ENCODE data around the gene POLE.

POLE gene

DNA sequence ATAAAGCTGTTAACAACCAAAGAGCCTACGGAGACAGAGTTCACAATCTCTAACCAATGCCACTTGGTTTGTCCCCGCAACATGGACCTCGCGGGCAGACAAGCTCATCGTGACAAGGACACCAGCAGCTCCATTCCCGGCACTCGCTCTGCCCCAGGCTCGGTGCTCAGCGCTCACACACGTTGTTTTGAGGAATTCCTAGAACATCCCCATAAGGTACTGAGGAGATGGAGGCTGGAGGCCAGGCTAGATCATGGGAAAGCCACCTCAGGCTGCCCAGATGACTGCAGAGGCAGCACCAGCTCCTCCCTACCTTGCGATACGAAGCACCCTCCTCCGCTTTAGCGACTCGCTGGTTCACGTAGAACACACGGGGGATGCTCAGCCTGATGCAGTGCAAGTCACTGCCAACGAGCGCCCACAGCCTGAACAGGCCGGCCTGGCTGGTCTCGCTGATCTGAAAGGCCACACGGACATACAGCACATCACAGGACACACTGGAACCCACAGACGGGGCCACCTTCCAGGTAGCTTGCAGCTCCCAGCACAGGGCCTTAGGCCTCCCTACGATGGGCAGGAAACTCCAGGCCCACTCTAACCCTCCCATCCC lies 38.4 kb downstream of the POLE start:
- no peak overlapping the region for H3K4me3 ChIP-seq (ENCODE audit: low read depth, low read length)
- TF ChIP-seq, protein P1, sequence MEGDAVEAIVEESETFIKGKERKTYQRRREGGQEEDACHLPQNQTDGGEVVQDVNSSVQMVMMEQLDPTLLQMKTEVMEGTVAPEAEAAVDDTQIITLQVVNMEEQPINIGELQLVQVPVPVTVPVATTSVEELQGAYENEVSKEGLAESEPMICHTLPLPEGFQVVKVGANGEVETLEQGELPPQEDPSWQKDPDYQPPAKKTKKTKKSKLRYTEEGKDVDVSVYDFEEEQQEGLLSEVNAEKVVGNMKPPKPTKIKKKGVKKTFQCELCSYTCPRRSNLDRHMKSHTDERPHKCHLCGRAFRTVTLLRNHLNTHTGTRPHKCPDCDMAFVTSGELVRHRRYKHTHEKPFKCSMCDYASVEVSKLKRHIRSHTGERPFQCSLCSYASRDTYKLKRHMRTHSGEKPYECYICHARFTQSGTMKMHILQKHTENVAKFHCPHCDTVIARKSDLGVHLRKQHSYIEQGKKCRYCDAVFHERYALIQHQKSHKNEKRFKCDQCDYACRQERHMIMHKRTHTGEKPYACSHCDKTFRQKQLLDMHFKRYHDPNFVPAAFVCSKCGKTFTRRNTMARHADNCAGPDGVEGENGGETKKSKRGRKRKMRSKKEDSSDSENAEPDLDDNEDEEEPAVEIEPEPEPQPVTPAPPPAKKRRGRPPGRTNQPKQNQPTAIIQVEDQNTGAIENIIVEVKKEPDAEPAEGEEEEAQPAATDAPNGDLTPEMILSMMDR (IDR thresholded peaks at IDR 0.05; ENCODE audit: low read depth, low read length): no peak
- DNase-seq (ENCODE audit: low read depth, low spot score): no peak
- in situ Hi-C loops (cut with HindIII; ENCODE audit: low sequenced_read_pairs): no loop called here

DNA sequence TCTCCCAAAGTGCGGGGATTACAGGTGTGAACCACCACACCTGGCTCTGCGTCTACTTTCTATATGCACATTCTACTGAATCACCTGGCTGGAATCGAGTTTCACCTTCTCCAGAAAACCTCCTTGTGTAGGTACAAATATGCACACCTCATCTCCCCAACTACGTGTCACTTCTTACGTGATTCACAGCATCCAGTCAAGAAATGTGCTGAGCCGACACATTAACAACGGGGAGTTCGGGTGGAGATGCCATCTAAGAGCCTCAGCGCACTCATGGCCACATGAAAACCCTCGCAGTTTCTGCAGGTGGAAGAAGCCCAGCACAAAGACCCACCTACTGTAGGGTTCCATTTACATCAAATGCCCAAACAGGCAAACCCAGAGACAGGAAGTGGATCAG lies 39.3 kb downstream of the POLE start:
- in situ Hi-C loops (cut with HindIII; ENCODE audit: low sequenced_read_pairs): no loop called here
- DNase-seq (ENCODE audit: low read depth, low spot score): no peak

DNA sequence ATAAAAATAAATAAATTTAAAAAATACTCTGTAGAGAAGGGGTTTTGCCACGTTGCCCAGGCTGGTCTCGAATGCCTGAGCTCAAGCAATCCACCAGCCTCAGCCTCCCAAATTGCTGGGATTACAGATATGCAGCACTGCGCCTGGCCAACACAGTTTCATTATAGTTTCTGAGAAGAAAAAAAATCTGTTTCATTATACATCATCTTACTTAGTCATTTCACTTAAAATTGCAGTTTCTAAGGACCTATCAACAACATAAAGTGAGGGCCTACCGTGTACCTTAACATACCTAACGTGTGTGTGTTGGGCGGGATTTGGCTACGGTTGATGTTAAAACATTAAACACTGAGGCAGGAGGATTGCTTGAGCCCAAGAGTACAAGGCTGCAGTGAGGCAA lies 40.3 kb downstream of the POLE start:
- TF ChIP-seq, protein P1 (IDR thresholded peaks at IDR 0.05; ENCODE audit: low read depth, low read length): no peak
- in situ Hi-C loops (cut with HindIII; ENCODE audit: low sequenced_read_pairs): no loop called here
- no peak overlapping the region for H3K4me3 ChIP-seq (ENCODE audit: low read depth, low read length)
- no peak for DNase-seq (ENCODE audit: low read depth, low spot score)

More for the DNA sequence above, 39.3 kb downstream of the POLE start:
- TF ChIP-seq, protein P1 (IDR thresholded peaks at IDR 0.05; ENCODE audit: low read depth, low read length): no peak
- no peak overlapping the region for H3K4me3 ChIP-seq (ENCODE audit: low read depth, low read length)

DNA sequence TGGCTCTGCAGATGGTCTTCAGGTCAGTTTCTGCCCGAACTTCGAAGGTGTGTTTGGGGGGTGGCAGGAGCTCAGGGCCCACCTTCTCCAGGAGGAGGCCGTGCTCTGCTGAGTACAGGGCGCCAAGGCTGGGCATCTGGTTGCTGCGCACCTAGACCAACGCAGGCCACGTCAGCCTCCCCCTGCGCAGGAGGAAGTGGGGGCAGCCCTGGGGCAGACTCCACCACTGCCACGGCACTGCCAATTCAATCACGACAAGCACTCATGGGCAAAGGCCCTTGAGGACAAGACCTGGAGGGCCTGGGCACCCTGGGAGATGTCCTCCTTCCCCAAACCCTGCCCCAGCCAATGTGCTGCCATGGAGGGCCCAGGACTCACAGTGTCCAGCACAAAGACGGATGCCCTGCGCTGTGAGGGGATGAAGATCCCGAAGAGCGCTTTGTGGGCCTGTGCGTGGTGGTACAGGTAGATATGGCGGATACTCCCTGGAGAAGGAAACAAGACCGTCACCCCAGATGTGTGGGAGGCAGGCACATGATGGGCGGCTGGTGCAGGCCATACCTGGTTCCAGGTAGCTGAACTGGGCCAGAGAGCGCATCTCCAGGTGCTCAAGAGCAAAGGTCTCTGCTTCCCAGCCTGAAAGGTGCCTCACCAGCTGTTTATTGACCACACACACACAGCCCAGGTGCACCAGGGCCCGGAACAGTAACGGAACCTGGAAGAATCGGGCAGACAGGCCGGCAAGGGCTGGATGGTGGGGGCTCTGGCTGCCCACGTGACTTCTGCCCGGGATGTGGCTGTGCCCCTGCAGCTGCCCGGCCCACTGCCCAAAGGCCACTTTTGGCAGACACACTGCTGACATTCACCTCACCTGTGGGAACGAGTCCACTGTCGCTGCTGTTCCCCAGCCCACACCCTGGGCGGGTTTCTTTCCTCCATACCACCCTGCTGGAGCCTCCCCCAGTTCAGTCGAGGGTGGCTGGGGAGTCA lies 44.0 kb downstream of the POLE start:
- in situ Hi-C loops (cut with HindIII; ENCODE audit: low sequenced_read_pairs): no loop called here
- H3K4me3 ChIP-seq (ENCODE audit: low read depth, low read length): no peak overlapping the region

DNA sequence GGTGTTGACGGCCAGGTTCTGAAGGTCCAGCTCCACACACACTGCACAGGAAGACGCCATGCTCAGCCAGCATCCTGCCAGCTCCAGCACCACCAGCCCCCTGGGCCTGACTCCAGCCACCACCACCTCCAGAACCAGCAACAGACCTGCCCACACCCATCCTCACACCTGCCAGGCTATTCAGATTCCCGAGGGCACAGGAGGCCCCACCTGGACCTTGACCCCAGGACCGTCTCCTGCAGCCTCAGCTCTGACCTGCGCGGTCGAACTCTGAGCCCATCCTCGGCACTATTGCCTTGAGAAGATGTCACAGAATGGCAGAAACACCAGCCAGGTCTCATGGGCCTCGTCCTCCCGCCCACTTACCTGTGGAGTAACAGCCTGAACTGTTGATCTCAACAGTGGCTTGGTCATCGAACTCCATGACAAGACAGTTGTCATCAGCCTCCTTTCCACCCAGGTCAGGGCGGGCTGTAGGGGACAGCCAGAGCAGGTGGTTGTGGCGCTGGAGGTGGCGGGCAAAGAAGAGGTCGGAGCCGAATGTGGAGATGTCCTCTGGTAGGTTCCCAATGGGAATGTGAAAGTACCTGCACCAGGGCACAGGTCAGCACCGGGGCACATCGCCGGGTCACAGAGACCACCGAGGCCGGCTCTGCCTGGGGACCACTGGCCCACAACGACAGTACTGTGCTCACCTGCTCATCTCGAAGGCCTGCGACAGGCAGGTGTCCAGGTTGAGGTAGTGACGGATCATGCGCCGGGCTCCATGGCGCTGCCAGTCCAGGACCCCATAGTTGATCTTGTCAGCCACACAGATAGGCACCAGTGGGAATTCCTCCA lies 45.1 kb downstream of the POLE start:
- no peak for DNase-seq (ENCODE audit: low read depth, low spot score)
- TF ChIP-seq, protein P1 (IDR thresholded peaks at IDR 0.05; ENCODE audit: low read depth, low read length): no peak
- H3K4me3 ChIP-seq (ENCODE audit: low read depth, low read length): no peak overlapping the region
- in situ Hi-C loops (cut with HindIII; ENCODE audit: low sequenced_read_pairs): no loop called here

More for the DNA sequence above, 44.0 kb downstream of the POLE start:
- TF ChIP-seq, protein P1 (IDR thresholded peaks at IDR 0.05; ENCODE audit: low read depth, low read length): no peak
- no peak for DNase-seq (ENCODE audit: low read depth, low spot score)

DNA sequence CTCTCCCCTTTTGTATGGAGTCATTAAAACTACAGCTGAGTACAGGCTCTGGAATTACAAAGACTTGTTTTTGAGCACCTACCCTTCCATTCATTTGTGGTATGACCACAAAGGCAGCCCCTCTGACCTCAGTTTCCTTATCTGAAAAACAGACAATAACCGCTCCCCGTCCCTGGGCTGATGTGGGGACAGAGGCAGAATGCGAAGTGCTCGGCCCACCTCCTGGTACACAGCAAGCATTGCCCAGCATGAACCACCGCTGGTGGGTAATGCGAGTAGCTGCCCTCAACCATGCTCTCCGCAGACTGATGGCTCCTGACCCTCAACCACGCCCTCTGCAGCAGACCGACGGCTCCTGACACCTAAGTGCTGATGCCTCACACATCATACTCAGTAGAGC lies 46.2 kb downstream of the POLE start:
- DNase-seq (ENCODE audit: low read depth, low spot score): no peak
- H3K4me3 ChIP-seq (ENCODE audit: low read depth, low read length): no peak overlapping the region
- in situ Hi-C loops (cut with HindIII; ENCODE audit: low sequenced_read_pairs): no loop called here
- TF ChIP-seq, protein P1 (IDR thresholded peaks at IDR 0.05; ENCODE audit: low read depth, low read length): no peak
